HG03135 (cell line): ENCODE data around the gene PCDH1.
"Not testable (repeated sequence)": the region's sequence is repeated elsewhere in the genome, so short reads cannot be mapped to it uniquely, and the experiment has no call there.

ENCODE experiments used
- ATAC-seq: cut with Tn5 transposase; IDR thresholded peaks from one replicate; pipeline ENCODE4 v1.9.1; 2021; ENCODE audit warnings: mild to moderate bottlenecking, moderate library complexity; ENCODE audit not compliant: unreplicated experiment

The PCDH1 gene

GRCh38 chr5:141878186-141878710 lies at the start of gene PCDH1:
Gene PCDH1, minus strand, starts transcription at chr5:141878410. Its CDS starts 148 bp downstream, at chr5:141878262.
- no peak for ATAC-seq

- no peak for ATAC-seq
These were observed 48.2 kb upstream of the PCDH1 start for GRCh38 chr5:141926434-141926833.

GRCh38 chr5:141923448-141924313 lies 45.5 kb upstream of the PCDH1 start, which contains the start of gene DELE1:
Gene DELE1, plus strand, starts transcription at chr5:141923871. Its CDS starts 71 bp downstream, at chr5:141923942.
- peak; percentile 99 for ATAC-seq

GRCh38 chr5:141922827-141923447 lies 44.7 kb upstream of the PCDH1 start:
- ATAC-seq = not testable (repeated sequence)

- no peak for ATAC-seq
These were observed 42.6 kb upstream of the PCDH1 start for GRCh38 chr5:141920771-141921170.

GRCh38 chr5:141919218-141920119 lies 41.3 kb upstream of the PCDH1 start:
- ATAC-seq = no peak

GRCh38 chr5:141917760-141918159 lies 39.5 kb upstream of the PCDH1 start:
- ATAC-seq = no peak

- ATAC-seq = no peak
These were observed 38.3 kb upstream of the PCDH1 start for GRCh38 chr5:141916522-141916921.

GRCh38 chr5:141915881-141916336 lies 37.7 kb upstream of the PCDH1 start:
- ATAC-seq = no peak

- ATAC-seq = no peak
These were observed 36.6 kb upstream of the PCDH1 start for GRCh38 chr5:141914797-141915196.

GRCh38 chr5:141914199-141914743 lies 36.1 kb upstream of the PCDH1 start:
- ATAC-seq = peak; percentile 82

GRCh38 chr5:141913560-141914198 lies 35.5 kb upstream of the PCDH1 start:
- no peak for ATAC-seq

GRCh38 chr5:141910271-141910673 lies 32.1 kb upstream of the PCDH1 start:
- ATAC-seq = no peak

- ATAC-seq = no peak
These were observed 31.0 kb upstream of the PCDH1 start for GRCh38 chr5:141909212-141909611.

- no peak for ATAC-seq
These were observed 30.6 kb upstream of the PCDH1 start for GRCh38 chr5:141908796-141909195.

- ATAC-seq = no peak
These were observed 28.8 kb upstream of the PCDH1 start for GRCh38 chr5:141906972-141907371.

- ATAC-seq = no peak
These were observed 28.3 kb upstream of the PCDH1 start for GRCh38 chr5:141906517-141906916.

GRCh38 chr5:141904551-141904950 lies 26.3 kb upstream of the PCDH1 start:
- no peak for ATAC-seq

- ATAC-seq = no peak
These were observed 25.1 kb upstream of the PCDH1 start for GRCh38 chr5:141903261-141903660.
